Measurements from ENCODE around the gene BICC1. TPM values are rescaled to one million over a fixed set of nuclear protein-coding genes. Genes with fewer than 3 reads are reported as not detected.

BICC1 gene
- total RNA-seq, 2 experiments from 2014 or later: 0.06 TPM; not detected in 1

DNA sequence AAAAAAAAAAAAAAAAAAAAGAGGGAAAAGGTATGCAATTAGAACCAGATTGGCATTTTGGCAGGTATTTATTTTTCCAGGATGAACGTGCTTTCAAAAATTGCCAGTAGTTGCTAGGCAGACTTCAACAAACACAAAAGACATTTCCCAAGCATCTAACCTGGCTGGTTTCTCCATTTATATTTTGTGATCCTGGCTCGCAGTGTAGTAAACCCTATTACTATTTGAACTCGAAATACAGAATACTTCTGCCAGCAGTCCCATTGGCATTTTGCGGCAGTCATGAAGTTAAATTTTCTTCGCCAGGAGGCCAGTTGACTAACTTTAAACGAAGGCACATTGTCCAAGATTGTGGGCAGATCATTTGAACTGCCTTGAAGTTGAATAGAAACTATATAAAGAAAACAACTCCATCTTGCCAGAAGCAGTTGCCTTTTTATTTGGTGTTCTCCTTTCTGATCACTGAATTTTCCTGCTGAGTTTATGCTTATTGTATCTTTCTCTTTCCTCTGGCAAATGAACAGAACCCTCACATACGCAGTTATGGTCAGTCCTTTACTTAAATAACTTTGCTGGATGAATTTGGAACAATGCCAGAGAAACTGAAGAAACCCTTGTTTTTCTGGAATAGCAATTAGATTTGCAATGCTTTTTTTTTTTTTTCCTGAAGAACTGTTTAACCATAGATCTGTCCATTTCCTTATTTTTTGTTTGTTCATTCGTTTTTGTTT is 132.9 kb downstream of the BICC1 start:
- POLR2A ChIA-PET: no interaction called here
- DNase-seq (no peak), ATAC-seq (ENCODE audit: low read depth) (no peak)
- Mint-ChIP-seq H3K36me3 (no peaks in the 10 kb centered on the region), H3K9me3 (no peaks in the 10 kb centered on the region), H3K27me3 (peaks cover 6% of the 10 kb centered on the region), H3K27ac (no peak overlapping the region), H3K4me1 (no peaks in the 10 kb centered on the region), H3K4me3 (no peak overlapping the region)

- ATAC-seq (ENCODE audit: low read depth): no peak
- Mint-ChIP-seq H3K4me1 (no peaks in the 10 kb centered on the region), H3K9me3 (no peaks in the 10 kb centered on the region), H3K27ac (no peak overlapping the region), H3K36me3 (no peaks in the 10 kb centered on the region), H3K4me3 (no peak overlapping the region), H3K27me3 (peaks cover 4% of the 10 kb centered on the region)
- POLR2A ChIA-PET: no interaction called here
- no peak for DNase-seq
These were observed 134.9 kb downstream of the BICC1 start for GRCh38 chr10:58647376-58648112.

DNA sequence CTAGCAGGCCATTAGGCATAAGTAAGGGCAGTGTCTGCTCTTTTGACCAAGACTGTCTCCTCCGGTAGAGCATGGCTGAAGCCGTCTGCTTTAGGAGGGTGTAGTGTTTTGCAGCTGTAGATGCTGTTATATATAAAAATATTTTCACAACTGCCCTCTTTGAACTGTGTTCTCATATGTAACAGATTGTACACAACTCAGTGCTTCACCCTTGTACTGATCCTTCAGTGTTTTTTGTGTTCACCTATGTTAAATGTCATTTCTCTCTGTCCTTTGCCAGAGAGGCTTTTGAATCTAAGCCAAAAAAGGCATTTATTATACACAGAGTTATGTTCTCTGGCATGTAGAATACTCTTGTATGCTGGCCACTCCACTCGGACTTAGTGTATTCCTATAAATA is 135.5 kb downstream of the BICC1 start:
- Mint-ChIP-seq H3K27me3 (peaks cover 4% of the 10 kb centered on the region), H3K9me3 (no peaks in the 10 kb centered on the region), H3K36me3 (no peaks in the 10 kb centered on the region), H3K4me3 (no peak overlapping the region), H3K27ac (no peak overlapping the region), H3K4me1 (no peaks in the 10 kb centered on the region)
- DNase-seq (no peak), ATAC-seq (ENCODE audit: low read depth) (no peak)
- POLR2A ChIA-PET: no interaction called here

- ATAC-seq (ENCODE audit: low read depth) (no peak), DNase-seq (no peak)
- POLR2A ChIA-PET: no interaction called here
- Mint-ChIP-seq H3K4me3 (no peak overlapping the region), H3K9me3 (no peaks in the 10 kb centered on the region), H3K4me1 (no peaks in the 10 kb centered on the region), H3K36me3 (no peaks in the 10 kb centered on the region), H3K27me3 (peaks cover 4% of the 10 kb centered on the region), H3K27ac (no peak overlapping the region)
These were observed 138.4 kb downstream of the BICC1 start for GRCh38 chr10:58651040-58651439.

- Mint-ChIP-seq H3K9me3 (no peaks in the 10 kb centered on the region), H3K27me3 (peaks cover 2% of the 10 kb centered on the region), H3K4me3 (no peak overlapping the region), H3K36me3 (no peaks in the 10 kb centered on the region), H3K27ac (no peak overlapping the region), H3K4me1 (no peaks in the 10 kb centered on the region)
- DNase-seq (no peak), ATAC-seq (ENCODE audit: low read depth) (no peak)
- POLR2A ChIA-PET: no interaction called here
These were observed 139.1 kb downstream of the BICC1 start for GRCh38 chr10:58651742-58652141.

DNA sequence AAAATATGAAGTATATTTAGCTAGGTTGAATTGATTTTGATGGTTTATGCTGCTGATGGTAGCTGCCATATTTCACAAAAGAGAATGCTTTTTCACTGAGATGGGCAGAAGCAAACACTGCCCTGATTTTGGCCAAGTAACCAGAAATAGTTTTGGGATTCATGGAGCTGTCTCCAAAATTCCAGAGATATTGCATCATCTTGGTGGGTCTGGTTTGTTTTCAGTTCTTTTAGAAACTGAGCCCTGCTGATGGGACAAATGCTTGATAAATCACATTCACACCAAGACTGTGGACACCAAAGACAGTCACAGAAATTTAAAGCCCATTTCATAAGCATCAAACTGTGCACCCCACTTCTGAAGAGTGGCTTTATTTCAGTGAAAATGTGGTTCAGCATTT is 140.5 kb downstream of the BICC1 start:
- Mint-ChIP-seq H3K9me3 (no peaks in the 10 kb centered on the region), H3K27me3 (peaks cover 2% of the 10 kb centered on the region), H3K36me3 (no peaks in the 10 kb centered on the region), H3K4me3 (no peak overlapping the region), H3K4me1 (no peaks in the 10 kb centered on the region), H3K27ac (no peak overlapping the region)
- no peak for ATAC-seq (ENCODE audit: low read depth)
- POLR2A ChIA-PET: no interaction called here
- DNase-seq: no peak

DNA sequence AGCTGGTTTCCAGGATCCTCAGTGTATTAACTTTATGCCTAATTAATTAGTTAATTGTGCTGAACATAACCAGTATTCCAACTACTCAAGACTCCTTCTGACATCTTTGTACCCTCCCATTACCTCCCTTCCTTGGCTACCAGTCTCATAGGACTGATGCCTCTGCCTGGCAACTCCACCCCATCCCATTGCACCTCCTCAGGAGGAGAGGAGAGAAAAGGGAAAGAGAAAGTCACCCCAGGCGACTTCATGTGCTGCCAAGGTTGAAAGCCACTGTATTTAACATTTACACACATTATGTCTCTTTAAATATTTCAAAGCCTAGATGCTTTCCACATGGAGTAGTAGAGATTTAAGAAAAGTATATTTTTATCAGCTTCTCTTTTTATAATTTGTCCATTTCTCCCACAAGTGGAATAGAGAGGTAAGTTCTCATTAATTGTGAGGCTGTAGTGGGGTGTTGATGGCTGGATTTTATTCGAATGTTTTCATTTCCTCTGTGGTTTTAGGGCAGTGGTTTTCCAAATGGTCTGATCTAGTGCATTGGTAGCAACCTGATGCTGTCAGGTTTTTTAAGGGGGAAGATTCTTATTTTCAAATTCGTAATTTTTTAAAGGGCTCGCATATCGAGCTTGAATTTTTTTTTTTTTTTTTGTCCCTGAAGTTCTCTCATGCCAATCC is 148.0 kb downstream of the BICC1 start:
- H3K4me3 Mint-ChIP-seq: no peak overlapping the region
- H3K27me3 Mint-ChIP-seq: no peaks in the 10 kb centered on the region
- H3K9me3 Mint-ChIP-seq: peaks cover 12% of the 10 kb centered on the region
- peaks cover 2% of the 10 kb centered on the region for H3K36me3 Mint-ChIP-seq
- H3K4me1 Mint-ChIP-seq: peaks cover 3% of the 10 kb centered on the region
- DNase-seq (no peak), ATAC-seq (ENCODE audit: low read depth) (no peak)
- H3K27ac Mint-ChIP-seq: no peak overlapping the region
- POLR2A ChIA-PET: interaction anchor here (0.6 kb wide), 1 partner anchor 150 kb away, joined by 3 read pairs; no protein-coding TSS in a partner anchor

DNA sequence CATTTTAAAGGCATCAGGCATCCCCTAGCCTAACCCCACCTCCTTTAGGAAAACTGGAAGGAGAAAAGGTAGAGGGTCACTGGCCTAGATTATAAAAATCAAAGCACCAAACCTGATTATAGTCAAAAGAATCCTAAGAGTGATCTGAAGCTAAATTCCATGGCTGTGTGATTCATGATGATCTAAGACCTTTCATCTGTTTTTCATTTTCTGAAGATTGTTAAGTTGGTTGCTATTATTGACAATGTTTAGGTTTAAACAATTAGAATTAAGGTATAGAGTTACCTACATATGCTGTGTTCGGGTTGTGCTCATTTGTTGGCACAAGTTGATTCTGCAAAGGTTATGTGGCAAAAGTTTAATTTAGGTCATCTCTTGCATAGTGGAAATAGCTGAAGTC is 148.7 kb downstream of the BICC1 start:
- DNase-seq (no peak), ATAC-seq (ENCODE audit: low read depth) (no peak)
- peaks cover 2% of the 10 kb centered on the region for H3K36me3 Mint-ChIP-seq
- no peak overlapping the region for H3K4me3 Mint-ChIP-seq
- peaks cover 12% of the 10 kb centered on the region for H3K9me3 Mint-ChIP-seq
- no peaks in the 10 kb centered on the region for H3K27me3 Mint-ChIP-seq
- H3K27ac Mint-ChIP-seq: no peak overlapping the region
- POLR2A ChIA-PET: no interaction called here
- peaks cover 5% of the 10 kb centered on the region for H3K4me1 Mint-ChIP-seq

- POLR2A ChIA-PET: no interaction called here
- no peaks in the 10 kb centered on the region for H3K27me3 Mint-ChIP-seq
These were observed 149.2 kb downstream of the BICC1 start for GRCh38 chr10:58661902-58662301.

DNA sequence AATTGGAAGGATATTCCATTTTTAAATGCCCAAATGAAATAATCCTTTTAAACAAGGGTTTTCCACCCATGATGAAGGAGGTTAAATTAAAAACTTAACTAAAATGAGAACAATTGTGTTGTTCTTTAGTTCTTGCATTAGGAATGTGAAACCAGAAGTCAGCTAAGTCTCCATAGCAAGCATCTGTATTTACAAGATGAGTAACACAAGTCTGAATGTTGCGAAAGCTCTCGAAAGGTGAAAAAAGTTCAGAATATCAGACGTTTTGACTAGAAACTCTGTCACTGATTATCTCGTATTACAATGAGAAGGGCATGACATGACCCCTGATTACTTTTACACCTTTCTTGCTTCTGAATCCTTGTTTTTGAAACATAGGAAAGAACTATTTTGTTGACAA is 149.6 kb downstream of the BICC1 start:
- no peak overlapping the region for H3K27ac Mint-ChIP-seq
- POLR2A ChIA-PET: no interaction called here

More at GRCh38 chr10:58661902-58662301, 149.2 kb downstream of the BICC1 start:
- DNase-seq (no peak), ATAC-seq (ENCODE audit: low read depth) (no peak)
- Mint-ChIP-seq H3K36me3 (peaks cover 2% of the 10 kb centered on the region), H3K27ac (no peak overlapping the region), H3K9me3 (peaks cover 12% of the 10 kb centered on the region), H3K4me1 (peaks cover 6% of the 10 kb centered on the region), H3K4me3 (no peak overlapping the region)

GRCh38 chr10:58665361-58665760 is 152.7 kb downstream of the BICC1 start:
- DNase-seq (no peak), ATAC-seq (ENCODE audit: low read depth) (no peak)
- H3K4me1 Mint-ChIP-seq: peaks cover 6% of the 10 kb centered on the region
- H3K27ac Mint-ChIP-seq: no peak overlapping the region
- H3K36me3 Mint-ChIP-seq: peaks cover 2% of the 10 kb centered on the region
- H3K27me3 Mint-ChIP-seq: no peaks in the 10 kb centered on the region
- H3K9me3 Mint-ChIP-seq: peaks cover 12% of the 10 kb centered on the region
- POLR2A ChIA-PET: no interaction called here
- no peak overlapping the region for H3K4me3 Mint-ChIP-seq

More for the DNA sequence above, 149.6 kb downstream of the BICC1 start:
- no peak overlapping the region for H3K4me3 Mint-ChIP-seq
- H3K27me3 Mint-ChIP-seq: no peaks in the 10 kb centered on the region
- no peak for ATAC-seq (ENCODE audit: low read depth)
- peaks cover 2% of the 10 kb centered on the region for H3K36me3 Mint-ChIP-seq
- DNase-seq: no peak
- peaks cover 6% of the 10 kb centered on the region for H3K4me1 Mint-ChIP-seq
- H3K9me3 Mint-ChIP-seq: peaks cover 12% of the 10 kb centered on the region

- DNase-seq (no peak), ATAC-seq (ENCODE audit: low read depth) (peak; percentile 82)
- H3K9me3 Mint-ChIP-seq: peaks cover 12% of the 10 kb centered on the region
These were observed 153.4 kb downstream of the BICC1 start for GRCh38 chr10:58666024-58666423.

GRCh38 chr10:58667658-58668310 is 155.1 kb downstream of the BICC1 start:
- Mint-ChIP-seq H3K9me3 (peaks cover 12% of the 10 kb centered on the region), H3K36me3 (peaks cover 2% of the 10 kb centered on the region), H3K27me3 (no peaks in the 10 kb centered on the region), H3K4me1 (peaks cover 3% of the 10 kb centered on the region), H3K27ac (no peak overlapping the region), H3K4me3 (no peak overlapping the region)
- POLR2A ChIA-PET: no interaction called here
- no peak for ATAC-seq (ENCODE audit: low read depth)
- no peak for DNase-seq

More at GRCh38 chr10:58666024-58666423, 153.4 kb downstream of the BICC1 start:
- H3K27me3 Mint-ChIP-seq: no peaks in the 10 kb centered on the region
- H3K4me1 Mint-ChIP-seq: peaks cover 3% of the 10 kb centered on the region
- H3K27ac Mint-ChIP-seq: no peak overlapping the region
- H3K36me3 Mint-ChIP-seq: peaks cover 2% of the 10 kb centered on the region
- POLR2A ChIA-PET: no interaction called here
- peak overlapping the region; percentile 30 for H3K4me3 Mint-ChIP-seq
